BE2C (cell line): ENCODE results near the gene HTR2A.
A peak's percentile ranks its signal among the peaks of the same experiment; 100 is the strongest.

Experiments
- DNase-seq: peaks from one replicate; pipeline ENCODE4 v3.0.0-alpha.2; 2020
- H3K27me3 ChIP-seq: fragments of 250-450 bp; sonication (Bioruptor Pico); 2 replicates; pipeline ENCODE4 v1.5.1; 2020; ENCODE audit warnings: mild to moderate bottlenecking
- H3K36me3 ChIP-seq: fragments of 250-450 bp; sonication (Bioruptor Pico); 2 replicates; pipeline ENCODE4 v1.5.1; 2020; ENCODE audit warnings: mild to moderate bottlenecking
- H3K4me1 ChIP-seq: fragments of 250-450 bp; sonication (Bioruptor Pico); 2 replicates; pipeline ENCODE4 v1.5.1; 2020
- H3K4me3 ChIP-seq: 2 replicates; pipeline ENCODE4 v1.5.1; 2011; ENCODE audit warnings: low read depth, low read length
- H3K9me3 ChIP-seq: fragments of 250-450 bp; sonication (Bioruptor Pico); 2 replicates; pipeline ENCODE4 v1.5.1; 2020
- CTCF ChIP-seq: IDR thresholded peaks from 2 replicates; pipeline ENCODE4 v1.5.1; 2012; ENCODE audit warnings: mild to moderate bottlenecking, low read depth, low read length

The HTR2A gene

GRCh38 chr13:46804391-46804815, 92.5 kb downstream of the HTR2A start:
- Histone ChIP-seq H3K9me3 (no peaks in the 10 kb centered on the region), H3K36me3 (no peaks in the 10 kb centered on the region), H3K27me3 (no peaks in the 10 kb centered on the region), H3K4me1 (no peaks in the 10 kb centered on the region), H3K4me3 (no peak overlapping the region)
- no peak for TF ChIP-seq CTCF
- no peak for DNase-seq

GRCh38 chr13:46803586-46803985, 93.3 kb downstream of the HTR2A start:
- no peaks in the 10 kb centered on the region for H3K36me3 ChIP-seq
- TF ChIP-seq CTCF, result no peak
- DNase-seq, result no peak
- no peaks in the 10 kb centered on the region for H3K27me3 ChIP-seq
- no peaks in the 10 kb centered on the region for H3K9me3 ChIP-seq
- H3K4me1 ChIP-seq, result no peaks in the 10 kb centered on the region
- no peak overlapping the region for H3K4me3 ChIP-seq

GRCh38 chr13:46801858-46802257, 95.0 kb downstream of the HTR2A start:
- TF ChIP-seq CTCF, result no peak
- Histone ChIP-seq H3K4me3 (no peak overlapping the region), H3K4me1 (0 out of 2 replicates have a peak, but pooled peaks cover 7% of the 10 kb centered on the region), H3K36me3 (no peaks in the 10 kb centered on the region), H3K27me3 (no peaks in the 10 kb centered on the region), H3K9me3 (no peaks in the 10 kb centered on the region)
- DNase-seq, result no peak

- Histone ChIP-seq H3K36me3 (no peaks in the 10 kb centered on the region), H3K27me3 (no peaks in the 10 kb centered on the region), H3K9me3 (no peaks in the 10 kb centered on the region), H3K4me3 (no peak overlapping the region), H3K4me1 (peaks cover 7% of the 10 kb centered on the region; the same call in 1 of the 2 replicates)
- TF ChIP-seq CTCF, result no peak
- DNase-seq, result no peak
Measured at GRCh38 chr13:46799139-46799538, 97.7 kb downstream of the HTR2A start.

GRCh38 chr13:46797501-46798237, 99.2 kb downstream of the HTR2A start:
- no peak for TF ChIP-seq CTCF
- H3K36me3 ChIP-seq, result 0 out of 2 replicates have a peak, but pooled peaks cover 5% of the 10 kb centered on the region
- no peaks in the 10 kb centered on the region for H3K9me3 ChIP-seq
- DNase-seq, result no peak
- peak overlapping the region; percentile 83 for H3K4me3 ChIP-seq
- no peaks in the 10 kb centered on the region for H3K27me3 ChIP-seq
- H3K4me1 ChIP-seq, result peaks cover 10% of the 10 kb centered on the region
